Inferior parietal cortex (tissue), 1 donor: ENCODE data around the gene TTLL8.

Experiments
- DNase-seq: peaks from one replicate; pipeline ENCODE4 v3.0.0-alpha.2; 2016; ENCODE audit errors: extremely low spot score

The TTLL8 gene

GRCh38 chr22:50018608-50019285, 39.4 kb downstream of the TTLL8 start:
- no peak for DNase-seq

GRCh38 chr22:50017701-50018224, 40.3 kb downstream of the TTLL8 start:
- DNase-seq = no peak

- no peak for DNase-seq
Observed at GRCh38 chr22:50016988-50017700, 41.0 kb downstream of the TTLL8 start.

GRCh38 chr22:50016308-50016987, 41.6 kb downstream of the TTLL8 start:
- DNase-seq = no peak

- no peak for DNase-seq
Observed at GRCh38 chr22:50015451-50016307, 42.4 kb downstream of the TTLL8 start.

GRCh38 chr22:50014655-50015401, 43.3 kb downstream of the TTLL8 start:
- DNase-seq = no peak

GRCh38 chr22:50014053-50014501, 44.0 kb downstream of the TTLL8 start:
- DNase-seq = no peak

- DNase-seq = no peak
Observed at GRCh38 chr22:50012211-50013181, 45.6 kb downstream of the TTLL8 start, which contains the start of gene IL17REL. TSS of gene IL17REL (minus strand) at chr22:50012765. CDS start at chr22:50012646, 119 bp downstream.

GRCh38 chr22:50011447-50012210, 46.5 kb downstream of the TTLL8 start:
- no peak for DNase-seq

GRCh38 chr22:50010676-50011446, 47.2 kb downstream of the TTLL8 start:
- DNase-seq = no peak

GRCh38 chr22:50009765-50010675, 48.1 kb downstream of the TTLL8 start:
- no peak for DNase-seq

GRCh38 chr22:50009251-50009650, 48.8 kb downstream of the TTLL8 start:
- DNase-seq = no peak

GRCh38 chr22:50008151-50009040, 49.7 kb downstream of the TTLL8 start:
- no peak for DNase-seq

- DNase-seq = no peak
Observed at GRCh38 chr22:50007057-50007511, 51.0 kb downstream of the TTLL8 start.

GRCh38 chr22:50004918-50005317, 53.2 kb downstream of the TTLL8 start:
- peak; percentile 25 for DNase-seq

GRCh38 chr22:50002791-50003190, 55.3 kb downstream of the TTLL8 start:
- no peak for DNase-seq
